Measurements from ENCODE around the gene PLCH2.

- no peak for TF ChIP-seq CTCF (conservative IDR thresholded peaks at IDR 0.05; ENCODE audit: low read length)
- TF ChIP-seq EZH2phosphoT487 (IDR thresholded peaks at IDR 0.05; ENCODE audit: borderline replicate concordance, low read depth, low read length): no peak
These were observed 47.6 kb upstream of the PLCH2 start for GRCh38 chr1:2428490-2428889.
